OCI-LY7 (cell line): ENCODE measurements around the gene TEDC1. TPM values are rescaled to one million over a fixed set of nuclear protein-coding genes. Genes with fewer than 3 reads are reported as not detected.

Experiments used
- BruUV-seq: library from RNA; stranded (reverse); fragments of 400-500 nt; replicated peaks from 2 replicates; lab custom pipeline; 2021; lab: Mats Ljungman, UMichigan
- CTCF ChIA-PET: fragments of 300-600 bp; sonication (Branson Sonifier 250); formaldehyde crosslinking; loops from one replicate; lab custom pipeline; 2022; ENCODE audit warnings: antibody characterized with exemption; ENCODE audit not compliant: unreplicated experiment; lab: Charles Lee
- POLR2A ChIA-PET: fragments of 300-600 bp; sonication (Branson Sonifier 250); formaldehyde crosslinking; loops from one replicate; lab custom pipeline; 2022; ENCODE audit warnings: antibody characterized with exemption; lab: Charles Lee
- DNase-seq: peaks from one replicate; pipeline ENCODE4 v3.0.0-alpha.2; 2015; ENCODE audit warnings: low spot score
- H2AFZ ChIP-seq: fragments of 200-600 bp; sonication (generic), shearing (Covaris generic); 2 replicates; pipeline ENCODE4 v1.6.1; 2014; ENCODE audit warnings: mild to moderate bottlenecking, antibody characterized with exemption, low read length, moderate library complexity
- H3K27ac ChIP-seq: fragments of 200-600 bp; sonication (generic); 2 replicates; pipeline ENCODE4 v1.5.1; 2014; ENCODE audit warnings: mixed run types, low read depth, mild to moderate bottlenecking, moderate library complexity, low read length, inconsistent platforms; ENCODE audit not compliant: poor library complexity, severe bottlenecking
- H3K36me3 ChIP-seq: fragments of 200-600 bp; sonication (generic); 2 replicates; pipeline ENCODE4 v1.6.1; 2014; ENCODE audit warnings: mild to moderate bottlenecking, antibody characterized with exemption, low read length, moderate library complexity, mixed read lengths; ENCODE audit not compliant: insufficient read depth
- H3K4me1 ChIP-seq: fragments of 200-600 bp; sonication (generic); 2 replicates; pipeline ENCODE4 v1.5.1; 2014; ENCODE audit warnings: mild to moderate bottlenecking, low read length; ENCODE audit not compliant: insufficient read depth, poor library complexity, severe bottlenecking
- H3K4me2 ChIP-seq: fragments of 200-600 bp; sonication (generic); 2 replicates; pipeline ENCODE4 v1.6.1; 2014; ENCODE audit warnings: mild to moderate bottlenecking, low read length
- H3K4me3 ChIP-seq: fragments of 200-600 bp; sonication (generic); 2 replicates; pipeline ENCODE4 v1.5.1; 2014; ENCODE audit warnings: mild to moderate bottlenecking, low read depth, low read length; ENCODE audit not compliant: poor library complexity, severe bottlenecking
- H3K79me2 ChIP-seq: fragments of 200-600 bp; sonication (generic); 2 replicates; pipeline ENCODE4 v1.6.1; 2016; ENCODE audit warnings: low read depth, mild to moderate bottlenecking, low read length, moderate library complexity, mixed read lengths; ENCODE audit not compliant: insufficient read depth
- H3K9me2 ChIP-seq: fragments of 200-600 bp; sonication (generic); 2 replicates; pipeline ENCODE4 v1.6.1; 2016; ENCODE audit warnings: mild to moderate bottlenecking, low read length, mixed read lengths; ENCODE audit not compliant: insufficient read depth
- H3K9me3 ChIP-seq: fragments of 200-600 bp; sonication (generic); 2 replicates; pipeline ENCODE4 v1.6.1; 2014; ENCODE audit warnings: mild to moderate bottlenecking, mixed run types, low read length, mixed read lengths
- H4K20me1 ChIP-seq: fragments of 200-600 bp; sonication (generic); 2 replicates; pipeline ENCODE4 v1.6.1; 2014; ENCODE audit warnings: mild to moderate bottlenecking, antibody characterized with exemption, low read length, moderate library complexity, mixed read lengths; ENCODE audit not compliant: insufficient read depth
- CTCF ChIP-seq: fragments of 200-600 bp; sonication (generic); conservative IDR thresholded peaks from 2 replicates; pipeline ENCODE4 v1.5.1; 2014; ENCODE audit warnings: mild to moderate bottlenecking, antibody characterized with exemption, low read length, moderate library complexity, mixed read lengths
- EZH2phosphoT487 ChIP-seq: fragments of 200-600 bp; sonication (generic); IDR thresholded peaks from 2 replicates; pipeline ENCODE4 v1.6.1; 2018; ENCODE audit warnings: low read depth, borderline replicate concordance, mild to moderate bottlenecking, mixed run types, antibody characterized with exemption, low read length, moderate library complexity, mixed read lengths
- intact Hi-C: fragments of 100-400 bp; cut with micrococcal nuclease; formaldehyde crosslinking; loops from one replicate; pipeline ENCODE4 v1.10.0; 2022; ENCODE audit not compliant: unreplicated experiment
- total RNA-seq, 2 experiments: library from RNA; depleted of rRNA in 1 of 2; stranded (reverse); fragments of >200 nt in 1 of 2; shearing (Covaris generic) in 1 of 2; gene quantifications; 2 replicates each; pipeline ENCODE4 v1.2.3, GENCODE V29; 2014 to 2022

TEDC1 gene
- total RNA-seq, 2 experiments from 2014 or later: 53.2 to 55.8 TPM

GRCh38 chr14:105477660-105478397, 13.2 kb upstream of the TEDC1 start:
- BruUV-seq: no TSS peak
- intact Hi-C loops: no loop called here
- Histone ChIP-seq H3K9me2 (no peaks in the 10 kb centered on the region), H3K4me1 (peaks cover 24% of the 10 kb centered on the region), H3K79me2 (no peaks in the 10 kb centered on the region), H3K36me3 (no peaks in the 10 kb centered on the region), H3K9me3 (no peaks in the 10 kb centered on the region), H3K27ac (no peak overlapping the region), H3K4me2 (no peak overlapping the region), H2AFZ (no peak overlapping the region), H4K20me1 (no peaks in the 10 kb centered on the region), H3K4me3 (no peak overlapping the region)
- CTCF ChIA-PET: no interaction called here
- POLR2A ChIA-PET: no interaction called here
- DNase-seq: no peak
- no peak for TF ChIP-seq CTCF
- no peak for TF ChIP-seq EZH2phosphoT487

GRCh38 chr14:105478398-105479251, 12.4 kb upstream of the TEDC1 start:
- no TSS peak for BruUV-seq
- no peaks in the 10 kb centered on the region for H3K79me2 ChIP-seq
- H3K9me2 ChIP-seq: no peaks in the 10 kb centered on the region
- TF ChIP-seq EZH2phosphoT487: no peak
- TF ChIP-seq CTCF: no peak
- no peak for DNase-seq
- H3K9me3 ChIP-seq: no peaks in the 10 kb centered on the region
- H4K20me1 ChIP-seq: no peaks in the 10 kb centered on the region
- intact Hi-C loops: no loop called here
- ChIA-PET CTCF (no interaction called here), POLR2A (no interaction called here)
- no peak overlapping the region for H2AFZ ChIP-seq
- H3K4me2 ChIP-seq: no peak overlapping the region
- no peak overlapping the region for H3K4me3 ChIP-seq
- no peaks in the 10 kb centered on the region for H3K36me3 ChIP-seq
- no peak overlapping the region for H3K27ac ChIP-seq
- H3K4me1 ChIP-seq: peaks cover 21% of the 10 kb centered on the region
